ENCODE data around the gene ADD1. TPM values are rescaled to one million over a fixed set of nuclear protein-coding genes. Genes with fewer than 3 reads are reported as not detected.
A peak's percentile ranks its signal among the peaks of the same experiment; 100 is the strongest.

ADD1 gene
- polyA plus RNA-seq, 4 donors, result 158 to 262 (median 177) TPM

GRCh38 chr4:2865196-2865780 is 21.6 kb downstream of the ADD1 start:
- DNase-seq, result no peak
- WGBS, 3 donors, result 50 to 53% (median 52%) methylated on average over 2 of the region's 2 CpGs
- FAIRE-seq, result no peak
- Histone ChIP-seq H3K27me3 (ENCODE audit: control insufficient read depth in 3 of 3, insufficient read depth in 3 of 3, low read length in 3 of 3) (no peaks in the 10 kb centered on the region), H3K36me3 (ENCODE audit: control insufficient read depth in 3 of 3, insufficient read depth in 2 of 3, low read depth in 1 of 3, low read length in 3 of 3) (peaks cover 0 to 5% (median 0%) of the 10 kb centered on the region in 3 donors), H3K4me1 (ENCODE audit: control insufficient read depth in 3 of 3, insufficient read depth in 2 of 3, low read depth in 1 of 3, low read length in 2 of 3) (peaks cover 25 to 61% (median 34%) of the 10 kb centered on the region in 3 donors), H3K9me3 (ENCODE audit: control insufficient read depth in 2 of 2, insufficient read depth in 1 of 2, low read depth in 1 of 2, low read length in 1 of 2) (no peaks in the 10 kb centered on the region), H3K4me3 (ENCODE audit: low read depth in 1 of 3, low read length in 3 of 3) (no peak overlapping the region), H3K27ac (ENCODE audit: low read depth in 1 of 3, low read length in 2 of 3) (no peak overlapping the region)

DNA sequence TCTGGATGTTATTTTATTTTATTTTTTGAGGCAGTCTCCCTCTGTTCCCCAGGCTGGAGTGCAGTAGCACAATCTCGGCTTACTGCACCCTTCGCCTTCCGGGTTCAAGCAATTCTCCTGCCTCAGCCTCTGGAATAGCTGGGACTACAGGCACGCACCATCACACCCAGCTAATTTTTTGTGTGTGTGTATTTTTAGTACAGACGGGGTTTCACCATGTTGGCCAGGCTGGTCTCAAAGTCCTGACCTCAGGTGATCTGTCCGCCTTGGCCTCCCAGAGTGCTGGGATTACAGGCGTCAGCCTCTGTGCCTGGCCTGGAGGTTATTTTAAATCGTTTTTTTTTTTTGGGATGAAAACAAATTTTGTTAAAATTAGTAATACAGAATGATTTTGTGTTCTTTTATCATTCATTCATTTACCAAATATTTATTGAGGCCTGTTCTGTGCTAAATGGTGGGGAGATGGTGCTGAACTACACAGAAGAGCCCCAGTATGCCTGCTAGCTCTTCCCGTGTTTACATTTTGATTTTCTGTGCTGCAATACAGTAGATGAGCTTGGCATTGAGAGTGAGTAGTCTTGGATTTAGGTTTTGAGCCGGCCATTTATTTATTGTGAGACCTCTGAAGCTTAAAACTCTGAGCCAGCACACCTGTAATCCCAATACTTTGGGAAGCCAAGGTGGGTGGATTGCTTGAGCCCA is 22.7 kb downstream of the ADD1 start:
- DNase-seq, result no peak
- Histone ChIP-seq H3K27ac (ENCODE audit: low read depth in 1 of 3, low read length in 2 of 3) (peak overlapping the region in 1 of 3 donors; percentile 17), H3K9me3 (ENCODE audit: control insufficient read depth in 2 of 2, insufficient read depth in 1 of 2, low read depth in 1 of 2, low read length in 1 of 2) (no peaks in the 10 kb centered on the region), H3K27me3 (ENCODE audit: control insufficient read depth in 3 of 3, insufficient read depth in 3 of 3, low read length in 3 of 3) (no peaks in the 10 kb centered on the region), H3K36me3 (ENCODE audit: control insufficient read depth in 3 of 3, insufficient read depth in 2 of 3, low read depth in 1 of 3, low read length in 3 of 3) (peaks cover 0 to 5% (median 0%) of the 10 kb centered on the region in 3 donors), H3K4me3 (ENCODE audit: low read depth in 1 of 3, low read length in 3 of 3) (no peak overlapping the region), H3K4me1 (ENCODE audit: control insufficient read depth in 3 of 3, insufficient read depth in 2 of 3, low read depth in 1 of 3, low read length in 2 of 3) (peaks cover 19 to 54% (median 28%) of the 10 kb centered on the region in 3 donors)
- FAIRE-seq, result no peak
- 79 to 84% (median 83%) methylated on average over 10 of the region's 10 CpGs for WGBS, 3 donors

DNA sequence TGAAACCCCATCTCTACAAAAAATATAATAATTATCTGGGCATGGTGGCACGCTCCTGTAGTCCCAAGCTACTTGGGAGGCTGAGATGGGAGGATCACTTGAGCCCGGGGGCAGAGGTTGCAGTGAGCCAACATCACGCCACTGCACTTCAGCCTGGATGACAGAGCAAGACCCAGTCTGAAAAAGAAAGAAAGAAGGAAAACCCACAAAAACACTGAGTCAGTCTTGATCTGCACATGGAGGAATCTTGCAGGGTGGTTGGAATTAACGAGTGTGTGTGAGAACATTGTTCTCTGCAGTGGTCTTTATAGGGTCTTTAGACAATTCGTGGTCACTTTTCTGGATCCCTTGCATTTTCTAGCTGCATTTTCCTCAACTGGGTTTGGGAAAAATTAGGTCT is 23.2 kb downstream of the ADD1 start:
- no peak for FAIRE-seq

GRCh38 chr4:2867758-2868491 is 24.3 kb downstream of the ADD1 start:
- Histone ChIP-seq H3K9me3 (ENCODE audit: control insufficient read depth in 2 of 2, insufficient read depth in 1 of 2, low read depth in 1 of 2, low read length in 1 of 2) (no peaks in the 10 kb centered on the region), H3K27me3 (ENCODE audit: control insufficient read depth in 3 of 3, insufficient read depth in 3 of 3, low read length in 3 of 3) (no peaks in the 10 kb centered on the region), H3K36me3 (ENCODE audit: control insufficient read depth in 3 of 3, insufficient read depth in 2 of 3, low read depth in 1 of 3, low read length in 3 of 3) (peaks cover 0 to 5% (median 0%) of the 10 kb centered on the region in 3 donors), H3K4me1 (ENCODE audit: control insufficient read depth in 3 of 3, insufficient read depth in 2 of 3, low read depth in 1 of 3, low read length in 2 of 3) (peaks cover 12 to 39% (median 21%) of the 10 kb centered on the region in 3 donors), H3K27ac (ENCODE audit: low read depth in 1 of 3, low read length in 2 of 3) (peak overlapping the region; percentile 16 to 42 (median 24)), H3K4me3 (ENCODE audit: low read depth in 1 of 3, low read length in 3 of 3) (no peak overlapping the region)
- peak; percentile 37 to 43 for DNase-seq
- FAIRE-seq, result no peak
- 25 to 32% (median 32%) methylated on average over 10 of the region's 10 CpGs for WGBS, 3 donors

More for the DNA sequence above, 23.2 kb downstream of the ADD1 start:
- no peak for DNase-seq
- Histone ChIP-seq H3K27me3 (ENCODE audit: control insufficient read depth in 3 of 3, insufficient read depth in 3 of 3, low read length in 3 of 3) (no peaks in the 10 kb centered on the region), H3K9me3 (ENCODE audit: control insufficient read depth in 2 of 2, insufficient read depth in 1 of 2, low read depth in 1 of 2, low read length in 1 of 2) (no peaks in the 10 kb centered on the region), H3K4me3 (ENCODE audit: low read depth in 1 of 3, low read length in 3 of 3) (no peak overlapping the region), H3K27ac (ENCODE audit: low read depth in 1 of 3, low read length in 2 of 3) (peak overlapping the region in 1 of 3 donors; percentile 17), H3K4me1 (ENCODE audit: control insufficient read depth in 3 of 3, insufficient read depth in 2 of 3, low read depth in 1 of 3, low read length in 2 of 3) (peaks cover 16 to 49% (median 28%) of the 10 kb centered on the region in 3 donors), H3K36me3 (ENCODE audit: control insufficient read depth in 3 of 3, insufficient read depth in 2 of 3, low read depth in 1 of 3, low read length in 3 of 3) (peaks cover 0 to 5% (median 0%) of the 10 kb centered on the region in 3 donors)
- WGBS, 3 donors, result 82 to 86% (median 83%) methylated on average over 5 of the region's 5 CpGs

DNA sequence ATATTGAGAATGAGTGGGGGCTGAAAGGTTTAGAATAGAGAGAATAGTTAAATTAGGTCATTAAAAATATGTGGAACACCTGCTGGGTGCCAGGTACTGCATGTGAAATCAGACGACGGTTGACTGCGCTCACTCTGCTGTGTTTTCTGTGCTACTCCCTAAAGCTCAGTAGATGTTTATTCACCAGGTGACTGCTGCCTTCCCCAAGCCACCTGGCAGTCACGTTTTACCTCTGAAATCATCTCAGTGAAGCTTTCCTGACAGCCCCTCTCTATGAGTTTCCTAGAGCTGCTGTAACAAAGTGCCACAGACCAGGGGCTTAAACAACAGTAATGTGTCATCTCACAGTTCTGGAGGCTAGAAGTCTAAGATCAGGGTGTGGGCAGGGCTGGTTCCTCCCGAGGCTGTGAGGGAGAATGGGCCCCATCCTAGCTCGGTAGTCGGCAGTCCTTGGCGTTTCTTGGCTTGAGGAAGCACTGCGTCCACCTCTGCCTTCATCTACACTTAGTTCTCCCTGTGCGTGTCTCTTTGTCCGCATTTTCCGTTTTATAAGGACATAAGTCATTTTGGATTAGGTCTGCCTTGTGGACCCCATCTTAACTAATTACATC is 25.3 kb downstream of the ADD1 start:
- H3K4me3 ChIP-seq (ENCODE audit: low read depth in 1 of 3, low read length in 3 of 3), result peak overlapping the region in 1 of 3 donors; percentile 23
- H3K9me3 ChIP-seq (ENCODE audit: control insufficient read depth in 2 of 2, insufficient read depth in 1 of 2, low read depth in 1 of 2, low read length in 1 of 2), result no peaks in the 10 kb centered on the region
- no peaks in the 10 kb centered on the region for H3K27me3 ChIP-seq (ENCODE audit: control insufficient read depth in 3 of 3, insufficient read depth in 3 of 3, low read length in 3 of 3)
- FAIRE-seq (no peak), DNase-seq (no peak)
- H3K27ac ChIP-seq (ENCODE audit: low read depth in 1 of 3, low read length in 2 of 3), result peak overlapping the region; percentile 16 to 52 (median 42)
- H3K36me3 ChIP-seq (ENCODE audit: control insufficient read depth in 3 of 3, insufficient read depth in 2 of 3, low read depth in 1 of 3, low read length in 3 of 3), result peaks cover 0 to 5% (median 0%) of the 10 kb centered on the region in 3 donors
- WGBS, 3 donors, result 40 to 68% (median 54%) methylated on average over 12 of the region's 12 CpGs
- peaks cover 13 to 37% (median 21%) of the 10 kb centered on the region in 3 donors for H3K4me1 ChIP-seq (ENCODE audit: control insufficient read depth in 3 of 3, insufficient read depth in 2 of 3, low read depth in 1 of 3, low read length in 2 of 3)

DNA sequence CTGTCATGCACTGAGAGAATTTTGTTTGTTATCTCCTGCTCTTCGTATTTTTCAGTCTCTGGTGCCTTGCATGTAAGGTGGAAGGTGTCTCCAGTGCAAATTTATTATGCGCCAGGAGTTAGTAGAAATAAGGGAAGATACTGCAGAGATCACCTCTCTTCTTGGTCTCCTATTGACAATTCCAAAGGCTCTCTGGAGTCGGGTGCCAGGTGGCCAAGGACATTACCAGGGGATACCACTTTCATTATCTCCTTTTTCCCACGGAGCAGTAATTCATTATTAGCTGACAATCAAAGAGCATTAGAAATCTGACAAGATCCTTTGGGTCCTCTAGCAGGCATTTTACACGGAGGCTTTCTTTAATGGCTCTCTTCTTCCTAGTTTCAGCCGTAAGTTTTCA is 26.0 kb downstream of the ADD1 start:
- Histone ChIP-seq H3K27me3 (ENCODE audit: control insufficient read depth in 3 of 3, insufficient read depth in 3 of 3, low read length in 3 of 3) (no peaks in the 10 kb centered on the region), H3K36me3 (ENCODE audit: control insufficient read depth in 3 of 3, insufficient read depth in 2 of 3, low read depth in 1 of 3, low read length in 3 of 3) (peaks cover 0 to 3% (median 0%) of the 10 kb centered on the region in 3 donors), H3K27ac (ENCODE audit: low read depth in 1 of 3, low read length in 2 of 3) (peak overlapping the region in 2 of 3 donors; percentile 42 to 52), H3K4me3 (ENCODE audit: low read depth in 1 of 3, low read length in 3 of 3) (no peak overlapping the region), H3K4me1 (ENCODE audit: control insufficient read depth in 3 of 3, insufficient read depth in 2 of 3, low read depth in 1 of 3, low read length in 2 of 3) (peaks cover 9 to 34% (median 18%) of the 10 kb centered on the region in 3 donors), H3K9me3 (ENCODE audit: control insufficient read depth in 2 of 2, insufficient read depth in 1 of 2, low read depth in 1 of 2, low read length in 1 of 2) (no peaks in the 10 kb centered on the region)
- no peak for FAIRE-seq
- 25 to 49% (median 39%) methylated on average over 6 of the region's 6 CpGs for WGBS, 3 donors
- DNase-seq, result peak; percentile 26 to 35

DNA sequence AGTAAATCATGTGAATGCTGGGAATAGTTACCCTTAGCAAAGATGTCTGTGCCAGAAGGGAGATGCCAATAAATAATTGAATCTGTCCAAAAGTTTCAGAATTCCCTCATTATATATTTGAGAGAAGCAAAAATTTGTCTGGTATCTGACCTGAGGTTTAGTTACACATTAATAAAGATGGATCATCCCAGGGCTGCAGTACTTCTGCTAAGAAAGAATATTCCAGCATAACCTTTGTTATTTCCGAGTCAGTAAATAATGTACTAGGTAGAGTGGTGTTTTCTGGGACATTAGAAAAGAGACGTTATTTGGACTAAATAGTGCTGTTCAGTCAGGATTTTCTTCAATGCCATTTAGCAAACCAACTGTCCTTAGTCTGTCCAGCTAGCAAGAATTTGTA is 26.4 kb downstream of the ADD1 start:
- H3K36me3 ChIP-seq (ENCODE audit: control insufficient read depth in 3 of 3, insufficient read depth in 2 of 3, low read depth in 1 of 3, low read length in 3 of 3), result peaks cover 0 to 6% (median 0%) of the 10 kb centered on the region in 3 donors
- peak overlapping the region in 1 of 3 donors; percentile 52 for H3K27ac ChIP-seq (ENCODE audit: low read depth in 1 of 3, low read length in 2 of 3)
- 12 to 47% (median 40%) methylated on average over 2 of the region's 2 CpGs for WGBS, 3 donors
- no peak overlapping the region for H3K4me3 ChIP-seq (ENCODE audit: low read depth in 1 of 3, low read length in 3 of 3)
- FAIRE-seq (no peak), DNase-seq (peak; percentile 27 to 28)
- H3K27me3 ChIP-seq (ENCODE audit: control insufficient read depth in 3 of 3, insufficient read depth in 3 of 3, low read length in 3 of 3), result no peaks in the 10 kb centered on the region
- H3K4me1 ChIP-seq (ENCODE audit: control insufficient read depth in 3 of 3, insufficient read depth in 2 of 3, low read depth in 1 of 3, low read length in 2 of 3), result peaks cover 9 to 34% (median 18%) of the 10 kb centered on the region in 3 donors
- H3K9me3 ChIP-seq (ENCODE audit: control insufficient read depth in 2 of 2, insufficient read depth in 1 of 2, low read depth in 1 of 2, low read length in 1 of 2), result no peaks in the 10 kb centered on the region

GRCh38 chr4:2871466-2871865 is 27.8 kb downstream of the ADD1 start:
- Histone ChIP-seq H3K4me1 (ENCODE audit: control insufficient read depth in 3 of 3, insufficient read depth in 2 of 3, low read depth in 1 of 3, low read length in 2 of 3) (peaks cover 9 to 34% (median 18%) of the 10 kb centered on the region in 3 donors), H3K4me3 (ENCODE audit: low read depth in 1 of 3, low read length in 3 of 3) (no peak overlapping the region), H3K9me3 (ENCODE audit: control insufficient read depth in 2 of 2, insufficient read depth in 1 of 2, low read depth in 1 of 2, low read length in 1 of 2) (no peaks in the 10 kb centered on the region), H3K27ac (ENCODE audit: low read depth in 1 of 3, low read length in 2 of 3) (no peak overlapping the region), H3K36me3 (ENCODE audit: control insufficient read depth in 3 of 3, insufficient read depth in 2 of 3, low read depth in 1 of 3, low read length in 3 of 3) (peaks cover 0 to 15% (median 0%) of the 10 kb centered on the region in 3 donors), H3K27me3 (ENCODE audit: control insufficient read depth in 3 of 3, insufficient read depth in 3 of 3, low read length in 3 of 3) (no peaks in the 10 kb centered on the region)
- no peak for FAIRE-seq
- no peak for DNase-seq
- 78 to 87% (median 87%) methylated on average over 4 of the region's 4 CpGs for WGBS, 3 donors
